Transverse colon (tissue), 4 donors: ENCODE measurements around the gene NPHP3. TPM values are rescaled to one million over a fixed set of nuclear protein-coding genes. Genes with fewer than 3 reads are reported as not detected.
"Not testable (repeated sequence)": the region's sequence is repeated elsewhere in the genome, so short reads cannot be mapped to it uniquely, and the experiment has no call there.

ENCODE experiments used
- DNase-seq: peaks from one replicate; pipeline ENCODE4 v3.0.0-alpha.2; 2019
- H3K27ac ChIP-seq, 4 donors: fragments of 200-600 bp; sonication (generic); 2 replicates each; pipeline ENCODE4 v1.5.1; 2016 to 2018; ENCODE audit warnings: inconsistent platforms in 4 of 4
- H3K27me3 ChIP-seq: fragments of 200-600 bp; sonication (generic); 2 replicates; pipeline ENCODE4 v1.5.1; 2017; ENCODE audit warnings: inconsistent platforms
- H3K36me3 ChIP-seq, 4 donors: fragments of 200-600 bp; sonication (generic); 2 replicates each; pipeline ENCODE4 v1.5.1; 2017 to 2019; ENCODE audit warnings: inconsistent platforms in 4 of 4
- H3K4me1 ChIP-seq, 4 donors: fragments of 200-600 bp; sonication (generic); 2 replicates each; pipeline ENCODE4 v1.5.1; 2017 to 2020; ENCODE audit warnings: inconsistent platforms in 4 of 4
- H3K4me3 ChIP-seq, 4 donors: fragments of 200-600 bp; sonication (generic); 1 replicate in 1 of 4; 2 replicates in 3 of 4; pipeline versions ENCODE4 v1.5.1 to v1.6.1; 2017 to 2019; ENCODE audit warnings: inconsistent platforms in 4 of 4
- H3K9me3 ChIP-seq, 2 donors: fragments of 200-600 bp; sonication (generic); 2 replicates each; pipeline ENCODE4 v1.5.1; 2017 to 2019; ENCODE audit warnings: inconsistent platforms in 2 of 2
- EP300 ChIP-seq: sonication (generic); formaldehyde crosslinking; IDR thresholded peaks from one replicate; pipeline ENCODE4 v1.6.1; 2017; ENCODE audit warnings: antibody characterized with exemption, low read depth
- POLR2A ChIP-seq: fragments of 450-650 bp; IDR thresholded peaks from one replicate; pipeline ENCODE4 v1.6.1; 2016; ENCODE audit warnings: antibody characterized with exemption, mild to moderate bottlenecking, moderate library complexity
- POLR2AphosphoS5 ChIP-seq, 3 donors: sonication (generic); formaldehyde crosslinking; IDR thresholded peaks; one replicate each; pipeline ENCODE4 v1.6.1; 2016; ENCODE audit warnings: antibody characterized with exemption in 3 of 3
- WGBS, 2 donors: methylation state at CpG; one replicate each; pipeline ENCODE4 v1.1.5; 2018; ENCODE audit warnings: low coverage in 1 of 2; 5-methylcytosine and 5-hydroxymethylcytosine counted together
- in situ Hi-C, 4 donors: fragments of 200-750 bp; cut with MboI; loops; one replicate each; pipeline versions ENCODE4 v1.15.0 to v1.15.1; 2017; ENCODE audit warnings: low sequenced_read_pairs in 3 of 4, low pct_ligation_motif_present in 1 of 4, low pct_unique_long_range_greater_than_20kb in 1 of 4
- intact Hi-C: fragments of 100-400 bp; cut with DNase I; formaldehyde crosslinking; loops from one replicate; pipeline ENCODE4 v1.15.1; 2023; ENCODE audit warnings: low total_unique reads
- total RNA-seq, 4 donors: library from RNA; depleted of rRNA; stranded (reverse); fragments of >200 nt; gene quantifications; one replicate each; pipeline ENCODE4 v1.1.0, GENCODE V29; 2016
- TF ChIP-seq, protein P1 (sequence below), 5 experiments: fragments of 200-600 bp in 3 of 5; fragments of 450-650 bp in 2 of 5; sonication (generic) in 3 of 5; IDR thresholded peaks; 1 replicate in 2 of 5; 2 replicates in 3 of 5; pipeline ENCODE4 v1.5.1; 2016 to 2017; ENCODE audit warnings: antibody characterized with exemption in 5 of 5, inconsistent platforms in 3 of 5, mild to moderate bottlenecking in 2 of 5, moderate library complexity in 1 of 5

NPHP3 gene
- total RNA-seq, 4 donors from 2014 or later, result 40.1 to 83.0 (median 64.7) TPM

DNA sequence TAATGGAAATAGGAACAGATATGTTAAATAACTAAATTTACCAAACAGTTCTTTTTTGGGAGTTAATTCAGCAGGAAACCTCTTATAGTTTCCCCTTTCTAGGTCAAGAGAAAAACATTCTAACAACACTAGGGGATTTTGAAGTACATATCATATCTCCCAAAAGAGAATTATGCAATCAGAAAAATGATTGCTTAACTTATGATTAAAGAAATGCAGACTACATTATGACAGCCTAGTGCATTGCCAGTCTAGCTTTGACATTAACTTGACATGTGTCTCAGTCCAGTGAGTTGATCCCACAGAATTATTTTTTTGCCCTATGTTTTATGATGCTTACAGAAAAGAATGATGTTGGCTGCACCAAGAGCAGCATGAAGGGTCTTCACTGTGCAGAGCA is 31.7 kb upstream of the NPHP3 start:
- H3K9me3 ChIP-seq, result no peaks in the 10 kb centered on the region
- intact Hi-C loops, result no loop called here
- no peaks in the 10 kb centered on the region for H3K27me3 ChIP-seq
- TF ChIP-seq POLR2A, result no peak
- TF ChIP-seq EP300, result no peak
- TF ChIP-seq, protein P1, sequence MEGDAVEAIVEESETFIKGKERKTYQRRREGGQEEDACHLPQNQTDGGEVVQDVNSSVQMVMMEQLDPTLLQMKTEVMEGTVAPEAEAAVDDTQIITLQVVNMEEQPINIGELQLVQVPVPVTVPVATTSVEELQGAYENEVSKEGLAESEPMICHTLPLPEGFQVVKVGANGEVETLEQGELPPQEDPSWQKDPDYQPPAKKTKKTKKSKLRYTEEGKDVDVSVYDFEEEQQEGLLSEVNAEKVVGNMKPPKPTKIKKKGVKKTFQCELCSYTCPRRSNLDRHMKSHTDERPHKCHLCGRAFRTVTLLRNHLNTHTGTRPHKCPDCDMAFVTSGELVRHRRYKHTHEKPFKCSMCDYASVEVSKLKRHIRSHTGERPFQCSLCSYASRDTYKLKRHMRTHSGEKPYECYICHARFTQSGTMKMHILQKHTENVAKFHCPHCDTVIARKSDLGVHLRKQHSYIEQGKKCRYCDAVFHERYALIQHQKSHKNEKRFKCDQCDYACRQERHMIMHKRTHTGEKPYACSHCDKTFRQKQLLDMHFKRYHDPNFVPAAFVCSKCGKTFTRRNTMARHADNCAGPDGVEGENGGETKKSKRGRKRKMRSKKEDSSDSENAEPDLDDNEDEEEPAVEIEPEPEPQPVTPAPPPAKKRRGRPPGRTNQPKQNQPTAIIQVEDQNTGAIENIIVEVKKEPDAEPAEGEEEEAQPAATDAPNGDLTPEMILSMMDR (IDR thresholded peaks at IDR 0.05), result no peak
- no peak for TF ChIP-seq POLR2AphosphoS5 (IDR thresholded peaks at IDR 0.05)
- H3K36me3 ChIP-seq, result no peaks in the 10 kb centered on the region
- no peak overlapping the region for H3K27ac ChIP-seq
- DNase-seq, result no peak
- in situ Hi-C loops, result no loop called here
- H3K4me3 ChIP-seq, result no peak overlapping the region
- no peaks in the 10 kb centered on the region for H3K4me1 ChIP-seq

DNA sequence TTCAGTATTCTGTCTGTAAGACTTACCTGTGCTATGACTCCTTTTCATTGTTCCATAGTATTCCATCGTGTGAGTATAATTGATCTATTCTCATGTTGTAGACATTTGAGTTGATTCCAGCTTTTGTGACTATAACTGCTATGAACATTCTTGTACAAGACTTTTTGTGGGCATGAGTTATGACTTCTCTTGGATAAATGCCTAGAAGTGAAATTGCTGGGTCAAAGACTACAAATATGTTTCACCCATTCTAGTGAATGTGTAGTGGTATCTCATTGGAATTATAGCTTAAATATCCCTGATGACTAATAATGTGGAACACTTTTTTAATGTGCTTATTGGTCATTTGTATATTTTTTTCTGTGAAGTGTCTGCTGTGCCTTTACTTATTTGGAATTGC is 27.6 kb upstream of the NPHP3 start:
- intact Hi-C loops (no loop called here), in situ Hi-C loops (loop anchor here (25.0 kb wide), 4 partner anchors 288 to 1188 kb away; partner anchors contain the start of gene TMEM108 (in 4 of the 4))
- Histone ChIP-seq H3K27ac (no peak overlapping the region), H3K27me3 (no peaks in the 10 kb centered on the region), H3K4me1 (no peaks in the 10 kb centered on the region), H3K9me3 (no peaks in the 10 kb centered on the region), H3K4me3 (no peak overlapping the region), H3K36me3 (no peaks in the 10 kb centered on the region)
- no peak for DNase-seq
- WGBS, 2 donors, result 70 to 92% methylated on average over 1 of the region's 1 CpG
- TF ChIP-seq POLR2A (no peak), EP300 (no peak), POLR2AphosphoS5 (IDR thresholded peaks at IDR 0.05) (no peak)
- TF ChIP-seq, protein P1 (IDR thresholded peaks at IDR 0.05), result no peak

DNA sequence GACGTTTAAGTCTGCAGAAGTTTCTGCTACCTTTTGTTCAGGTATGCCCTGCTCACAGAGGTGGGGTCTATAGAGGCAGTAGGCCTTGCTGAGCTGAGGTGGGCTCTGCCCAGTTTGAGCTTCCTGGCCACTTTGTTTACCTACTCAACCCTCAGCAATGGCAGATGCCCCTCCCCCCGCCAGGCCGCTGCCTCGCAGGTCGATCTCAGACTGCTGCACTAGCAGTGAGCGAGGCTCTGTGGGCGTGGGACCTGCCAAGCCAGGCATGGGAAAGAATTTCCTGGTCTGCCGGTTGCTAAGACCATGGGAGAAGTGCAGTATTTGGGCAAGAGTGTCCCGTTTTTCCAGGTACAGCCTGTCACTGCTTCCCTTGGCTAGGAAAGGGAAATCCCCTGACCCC is 24.5 kb upstream of the NPHP3 start:
- DNase-seq, H3K27me3 ChIP-seq, H3K36me3 ChIP-seq, H3K27ac ChIP-seq, intact Hi-C loops, H3K9me3 ChIP-seq, H3K4me1 ChIP-seq, H3K4me3 ChIP-seq: not testable (repeated sequence)
- in situ Hi-C loops, result loop anchor here (25.0 kb wide), 4 partner anchors 291 to 1191 kb away; partner anchors contain the start of gene TMEM108 (in 4 of the 4)
- 73% methylated on average over 9 of the region's 9 CpGs; no CpG with 5 or more reads in 1 of the 2 donors for WGBS, 2 donors

DNA sequence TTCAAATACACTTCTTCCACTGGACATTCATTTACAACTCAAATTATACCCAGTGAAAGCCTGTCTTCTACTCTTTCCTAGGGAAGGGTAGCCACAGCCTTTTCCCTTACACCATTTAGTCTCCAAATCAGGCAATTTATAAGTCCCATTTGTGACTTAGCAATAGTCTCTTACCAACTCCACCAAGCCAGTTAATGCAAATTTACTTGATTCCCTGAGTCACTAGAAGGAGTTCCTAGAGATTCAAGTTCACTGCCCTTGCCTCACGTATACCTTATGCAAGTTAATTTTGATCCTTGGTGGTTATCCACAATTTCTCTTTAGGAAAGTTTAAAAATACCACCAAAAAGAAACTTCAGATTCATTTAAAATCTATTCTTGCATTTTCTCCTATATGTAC is 16.1 kb upstream of the NPHP3 start:
- TF ChIP-seq POLR2A (no peak), POLR2AphosphoS5 (IDR thresholded peaks at IDR 0.05) (no peak), EP300 (no peak)
- TF ChIP-seq, protein P1 (IDR thresholded peaks at IDR 0.05), result no peak
- Histone ChIP-seq H3K4me3 (no peak overlapping the region), H3K27ac (no peak overlapping the region), H3K9me3 (no peaks in the 10 kb centered on the region), H3K27me3 (peaks cover 9% of the 10 kb centered on the region), H3K36me3 (no peaks in the 10 kb centered on the region), H3K4me1 (no peaks in the 10 kb centered on the region)
- DNase-seq, result no peak
- intact Hi-C loops (no loop called here), in situ Hi-C loops (loop anchor here (10.0 to 25.0 kb wide), 6 partner anchors 299 to 1199 kb away; partner anchors contain the start of gene TMEM108 (in 4 of the 4))
- 86 to 88% methylated on average over 1 of the region's 1 CpG for WGBS, 2 donors

DNA sequence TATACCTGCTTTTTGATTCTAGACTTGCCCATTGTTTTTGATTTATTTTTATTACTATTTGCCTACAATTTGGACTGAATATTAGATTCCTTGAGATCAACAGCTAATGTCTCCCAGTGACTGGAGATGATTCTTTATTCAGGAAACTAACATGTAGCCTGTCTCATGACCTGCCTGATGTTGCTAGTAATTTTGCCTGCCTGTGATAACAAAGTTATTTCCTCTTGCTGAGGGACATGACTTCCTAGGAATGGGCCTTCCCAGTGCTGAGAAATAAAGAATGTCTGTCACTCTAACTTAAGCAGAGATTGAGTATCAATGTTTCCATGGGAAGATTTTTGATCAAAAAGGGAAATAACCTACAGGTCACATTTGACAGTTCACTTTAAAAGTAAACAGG is 13.4 kb upstream of the NPHP3 start:
- Histone ChIP-seq H3K27me3 (peaks cover 9% of the 10 kb centered on the region), H3K4me1 (no peaks in the 10 kb centered on the region), H3K4me3 (no peak overlapping the region), H3K36me3 (no peaks in the 10 kb centered on the region), H3K9me3 (no peaks in the 10 kb centered on the region), H3K27ac (no peak overlapping the region)
- intact Hi-C loops (no loop called here), in situ Hi-C loops (loop anchor here (10.0 to 25.0 kb wide), 6 partner anchors 302 to 1202 kb away; partner anchors contain the start of gene TMEM108 (in 4 of the 4))
- TF ChIP-seq POLR2A, result no peak
- no peak for TF ChIP-seq EP300
- TF ChIP-seq, protein P1 (IDR thresholded peaks at IDR 0.05), result no peak
- no peak for TF ChIP-seq POLR2AphosphoS5 (IDR thresholded peaks at IDR 0.05)
- DNase-seq, result no peak
